Liver (tissue), 9 donors: ENCODE data around the gene ELF4. TPM values are rescaled to one million over a fixed set of nuclear protein-coding genes. Genes with fewer than 3 reads are reported as not detected.
A peak's percentile ranks its signal among the peaks of the same experiment; 100 is the strongest.

Experiments used
- DNase-seq: peaks from one replicate; pipeline ENCODE4 v3.0.0-alpha.2; 2017; ENCODE audit warnings: low spot score
- H3K27ac ChIP-seq, 2 donors: one replicate each; pipeline ENCODE4 v1.7.0; 2013; ENCODE audit warnings: inconsistent platforms in 2 of 2, low read length in 2 of 2, control low read depth in 1 of 2, low read depth in 1 of 2, mild to moderate bottlenecking in 1 of 2
- H3K27me3 ChIP-seq, 4 donors: one replicate each; pipeline versions ENCODE4 v1.6.1 to v1.7.0; 2013; ENCODE audit warnings: low read length in 3 of 4, inconsistent platforms in 1 of 4, mild to moderate bottlenecking in 1 of 4, moderate library complexity in 1 of 4; ENCODE audit not compliant: control insufficient read depth in 4 of 4, insufficient read depth in 4 of 4
- H3K36me3 ChIP-seq, 4 donors: one replicate each; pipeline versions ENCODE4 v1.6.1 to v1.7.0; 2013; ENCODE audit warnings: low read length in 3 of 4, mild to moderate bottlenecking in 3 of 4, low read depth in 1 of 4, moderate library complexity in 1 of 4; ENCODE audit not compliant: control insufficient read depth in 4 of 4, insufficient read depth in 3 of 4
- H3K4me1 ChIP-seq, 4 donors: one replicate each; pipeline versions ENCODE4 v1.6.1 to v1.7.0; 2013; ENCODE audit warnings: low read length in 3 of 4, mild to moderate bottlenecking in 3 of 4, moderate library complexity in 1 of 4; ENCODE audit not compliant: control insufficient read depth in 4 of 4, insufficient read depth in 4 of 4
- H3K4me3 ChIP-seq, 3 donors: one replicate each; pipeline versions ENCODE4 v1.6.1 to v1.7.0; 2013; ENCODE audit warnings: low read length in 3 of 3, control low read depth in 1 of 3, low read depth in 1 of 3, mild to moderate bottlenecking in 1 of 3
- H3K9ac ChIP-seq, 2 donors: one replicate each; pipeline ENCODE4 v1.7.0; 2013; ENCODE audit warnings: low read length in 2 of 2, mild to moderate bottlenecking in 2 of 2, moderate library complexity in 2 of 2, control low read depth in 1 of 2, low read depth in 1 of 2
- H3K9me3 ChIP-seq, 4 donors: one replicate each; pipeline versions ENCODE4 v1.6.1 to v1.7.0; 2013; ENCODE audit warnings: low read length in 3 of 4; ENCODE audit not compliant: control insufficient read depth in 4 of 4
- ATF3 ChIP-seq: IDR thresholded peaks from 2 replicates; pipeline ENCODE4 v1.6.1; 2016; ENCODE audit warnings: antibody characterized with exemption
- CTCF ChIP-seq: fragments of 150-350 bp; IDR thresholded peaks from 2 replicates; pipeline ENCODE4 v1.5.1; 2017; ENCODE audit warnings: improper control_type of control experiment, low read depth, low read length; ENCODE audit not compliant: missing input control
- EGR1 ChIP-seq, 2 donors: IDR thresholded peaks; 2 replicates each; pipeline ENCODE4 v1.6.1; 2016 to 2018; ENCODE audit warnings: antibody characterized with exemption in 2 of 2, low read depth in 2 of 2
- FOXA1 ChIP-seq: IDR thresholded peaks from 2 replicates; pipeline ENCODE4 v1.6.1; 2016; ENCODE audit warnings: antibody characterized with exemption
- FOXA2 ChIP-seq: IDR thresholded peaks from 2 replicates; pipeline ENCODE4 v1.6.1; 2016; ENCODE audit warnings: antibody characterized with exemption
- GABPA ChIP-seq, 2 donors: IDR thresholded peaks in 1 of 2; conservative IDR thresholded peaks in 1 of 2; 2 replicates each; pipeline ENCODE4 v1.6.1; 2016; ENCODE audit warnings: antibody characterized with exemption in 2 of 2, mild to moderate bottlenecking in 1 of 2, moderate library complexity in 1 of 2
- HNF4A ChIP-seq, 2 donors: conservative IDR thresholded peaks; 2 replicates each; pipeline ENCODE4 v1.6.1; 2016; ENCODE audit warnings: antibody characterized with exemption in 2 of 2, mild to moderate bottlenecking in 2 of 2
- HNF4G ChIP-seq: IDR thresholded peaks from 2 replicates; pipeline ENCODE4 v1.6.1; 2016; ENCODE audit warnings: antibody characterized with exemption
- JUND ChIP-seq, 2 donors: IDR thresholded peaks; 2 replicates each; pipeline ENCODE4 v1.6.1; 2016; ENCODE audit warnings: antibody characterized with exemption in 2 of 2
- MAX ChIP-seq: IDR thresholded peaks from 2 replicates; pipeline ENCODE4 v1.6.1; 2016; ENCODE audit warnings: antibody characterized with exemption
- NR2F2 ChIP-seq: IDR thresholded peaks from 2 replicates; pipeline ENCODE4 v1.6.1; 2016; ENCODE audit warnings: antibody characterized with exemption
- RAD21 ChIP-seq, 2 donors: IDR thresholded peaks; 2 replicates each; pipeline ENCODE4 v1.6.1; 2016; ENCODE audit warnings: antibody characterized with exemption in 2 of 2, mild to moderate bottlenecking in 2 of 2
- RXRA ChIP-seq, 2 donors: IDR thresholded peaks; 2 replicates each; pipeline ENCODE4 v1.6.1; 2017 to 2018; ENCODE audit warnings: antibody characterized with exemption in 2 of 2, mild to moderate bottlenecking in 1 of 2
- SP1 ChIP-seq: IDR thresholded peaks from 2 replicates; pipeline ENCODE4 v1.6.1; 2018; ENCODE audit warnings: antibody characterized with exemption, mild to moderate bottlenecking
- TAF1 ChIP-seq: conservative IDR thresholded peaks from 2 replicates; pipeline ENCODE4 v1.6.1; 2016; ENCODE audit warnings: antibody characterized with exemption, mild to moderate bottlenecking
- YY1 ChIP-seq: IDR thresholded peaks from 2 replicates; pipeline ENCODE4 v1.6.1; 2016; ENCODE audit warnings: antibody characterized with exemption, mild to moderate bottlenecking
- ZBTB33 ChIP-seq: IDR thresholded peaks from 2 replicates; pipeline ENCODE4 v1.6.1; 2016; ENCODE audit warnings: antibody characterized with exemption
- WGBS: extraction: QIAGEN DNeasy Blood & Tissue Kit; methylation state at CpG from one replicate; pipeline ENCODE4 v1.1.7; 2013; 5-methylcytosine and 5-hydroxymethylcytosine counted together
- polyA plus RNA-seq, 2 donors: library from polyadenylated mRNA; stranded (reverse) in 1 of 2; unstranded in 1 of 2; fragments of 200-250 nt in 1 of 2; fragments of >200 nt in 1 of 2; fragmentation: Nextera tagmentation in 1 of 2; extraction: Ambion mirVana in 1 of 2; gene quantifications; one replicate each; pipeline versions ENCODE4 v1.2.1 to v1.2.3, GENCODE V29; 2013 to 2015
- total RNA-seq, 2 donors: library from RNA; depleted of rRNA; stranded (reverse); fragments of >200 nt; gene quantifications; one replicate each; pipeline ENCODE4 v1.2.3, GENCODE V29; 2014
- TF ChIP-seq, protein P1 (sequence below): IDR thresholded peaks from 2 replicates; pipeline ENCODE4 v1.6.1; 2016; ENCODE audit warnings: antibody characterized with exemption, mild to moderate bottlenecking
- donor health status: healthy.
- donor health status: healthy.
- donor health status: healthy.
- donor health status: healthy.
- donor health status: healthy.

The ELF4 gene
- total RNA-seq: 1 to 10 TPM; 1.6 to 4.7 TPM
- 1 to 10 TPM in 1 of 2 donors, under 1 TPM in 1; 0.35 to 1.3 TPM for polyA plus RNA-seq

DNA sequence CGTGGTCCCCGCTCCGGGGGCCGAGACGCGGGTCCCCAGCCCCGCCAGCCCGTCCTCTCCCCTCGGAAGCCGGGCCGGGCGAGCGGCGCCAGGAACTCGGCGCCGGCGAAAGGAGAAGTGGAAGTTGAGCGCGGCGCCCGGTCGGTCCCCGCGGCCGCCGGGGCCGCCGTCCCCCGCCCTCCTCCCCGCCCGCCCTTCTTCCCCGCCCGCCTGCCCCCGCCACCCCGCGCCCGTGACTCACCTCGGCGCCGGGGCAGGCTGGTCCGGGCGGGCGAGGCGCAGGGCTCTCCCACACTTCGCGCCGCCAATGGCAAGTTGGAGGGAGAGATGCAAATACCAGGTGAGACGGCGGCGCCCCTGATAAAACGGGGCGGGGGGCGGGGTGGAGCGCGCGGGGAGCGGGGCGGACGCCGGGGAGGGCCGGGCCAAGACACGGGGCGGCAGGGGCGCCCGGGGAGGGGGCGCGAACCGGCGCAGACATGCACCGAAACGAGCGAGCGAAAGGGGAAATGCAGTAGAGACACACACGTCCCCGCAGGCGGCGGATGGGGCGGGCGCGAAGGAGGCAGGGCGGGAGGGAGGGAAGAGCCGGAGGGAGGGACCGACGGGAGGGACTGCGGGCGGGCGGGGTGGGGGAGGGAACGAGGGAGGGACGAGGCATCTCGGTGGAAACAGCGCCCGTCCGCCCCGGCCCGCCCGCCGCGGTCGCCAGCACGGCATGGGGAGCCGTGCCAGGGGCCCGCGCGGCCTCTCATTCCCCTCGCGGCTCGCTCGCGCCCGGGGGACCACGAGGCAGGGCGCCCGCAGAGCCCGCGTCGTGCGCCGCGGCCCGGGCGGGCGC lies at the start of gene ELF4:
Gene ELF4 (minus strand): TSS at position 119 of the 841 bp plus-strand sequence. CDS start 29,167 bp downstream, outside the sequence.
- 2% methylated on average over 105 of the region's 123 CpGs for WGBS
- peak; percentile 39 for DNase-seq
- H3K4me3 ChIP-seq: peak within 1 kb of the TSS in 2 of 3 donors; percentile 46 to 56
- H3K27ac ChIP-seq: peak within 1 kb of the TSS; percentile 56 to 57
- peaks cover 0 to 4% (median 0%) of the 10 kb centered on the region in 4 donors for H3K4me1 ChIP-seq
- TF ChIP-seq RXRA (IDR thresholded peaks at IDR 0.05) (no peak), FOXA2 (no peak), GABPA (IDR thresholded peaks at IDR 0.05 in 1 of 2, conservative IDR thresholded peaks at IDR 0.05 in 1 of 2) (no peak), MAX (no peak), NR2F2 (no peak), EGR1 (IDR thresholded peaks at IDR 0.05; ENCODE audit: low read depth in 2 of 2) (no peak), ZBTB33 (no peak)
- H3K27me3 ChIP-seq: no peaks in the 10 kb centered on the region
- no peaks in the 10 kb centered on the region for H3K9me3 ChIP-seq
- H3K36me3 ChIP-seq: no peaks in the 10 kb centered on the region
- no peak within 1 kb of the TSS for H3K9ac ChIP-seq

- WGBS: 35% methylated on average over 4 of the region's 4 CpGs
- H3K36me3 ChIP-seq: peaks cover 0 to 2% (median 0%) of the 10 kb centered on the region in 4 donors
- no peak overlapping the region for H3K4me3 ChIP-seq
- DNase-seq: no peak
- TF ChIP-seq JUND (IDR thresholded peaks at IDR 0.05) (no peak), HNF4A (conservative IDR thresholded peaks at IDR 0.05) (no peak), CTCF (no peak), TAF1 (no peak), GABPA (IDR thresholded peaks at IDR 0.05 in 1 of 2, conservative IDR thresholded peaks at IDR 0.05 in 1 of 2) (no peak), HNF4G (no peak), RAD21 (IDR thresholded peaks at IDR 0.05) (no peak), YY1 (no peak), SP1 (no peak), FOXA1 (no peak), RXRA (IDR thresholded peaks at IDR 0.05) (no peak), ATF3 (no peak), EGR1 (IDR thresholded peaks at IDR 0.05; ENCODE audit: low read depth in 2 of 2) (no peak), NR2F2 (no peak), ZBTB33 (no peak)
- TF ChIP-seq, protein P1, sequence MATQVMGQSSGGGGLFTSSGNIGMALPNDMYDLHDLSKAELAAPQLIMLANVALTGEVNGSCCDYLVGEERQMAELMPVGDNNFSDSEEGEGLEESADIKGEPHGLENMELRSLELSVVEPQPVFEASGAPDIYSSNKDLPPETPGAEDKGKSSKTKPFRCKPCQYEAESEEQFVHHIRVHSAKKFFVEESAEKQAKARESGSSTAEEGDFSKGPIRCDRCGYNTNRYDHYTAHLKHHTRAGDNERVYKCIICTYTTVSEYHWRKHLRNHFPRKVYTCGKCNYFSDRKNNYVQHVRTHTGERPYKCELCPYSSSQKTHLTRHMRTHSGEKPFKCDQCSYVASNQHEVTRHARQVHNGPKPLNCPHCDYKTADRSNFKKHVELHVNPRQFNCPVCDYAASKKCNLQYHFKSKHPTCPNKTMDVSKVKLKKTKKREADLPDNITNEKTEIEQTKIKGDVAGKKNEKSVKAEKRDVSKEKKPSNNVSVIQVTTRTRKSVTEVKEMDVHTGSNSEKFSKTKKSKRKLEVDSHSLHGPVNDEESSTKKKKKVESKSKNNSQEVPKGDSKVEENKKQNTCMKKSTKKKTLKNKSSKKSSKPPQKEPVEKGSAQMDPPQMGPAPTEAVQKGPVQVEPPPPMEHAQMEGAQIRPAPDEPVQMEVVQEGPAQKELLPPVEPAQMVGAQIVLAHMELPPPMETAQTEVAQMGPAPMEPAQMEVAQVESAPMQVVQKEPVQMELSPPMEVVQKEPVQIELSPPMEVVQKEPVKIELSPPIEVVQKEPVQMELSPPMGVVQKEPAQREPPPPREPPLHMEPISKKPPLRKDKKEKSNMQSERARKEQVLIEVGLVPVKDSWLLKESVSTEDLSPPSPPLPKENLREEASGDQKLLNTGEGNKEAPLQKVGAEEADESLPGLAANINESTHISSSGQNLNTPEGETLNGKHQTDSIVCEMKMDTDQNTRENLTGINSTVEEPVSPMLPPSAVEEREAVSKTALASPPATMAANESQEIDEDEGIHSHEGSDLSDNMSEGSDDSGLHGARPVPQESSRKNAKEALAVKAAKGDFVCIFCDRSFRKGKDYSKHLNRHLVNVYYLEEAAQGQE: no peak
- H3K27me3 ChIP-seq: no peaks in the 10 kb centered on the region
- peaks cover 4 to 17% (median 12%) of the 10 kb centered on the region in 4 donors for H3K4me1 ChIP-seq
- H3K9me3 ChIP-seq: no peaks in the 10 kb centered on the region
- no peak overlapping the region for H3K9ac ChIP-seq
- H3K27ac ChIP-seq: no peak overlapping the region
Observed at GRCh38 chrX:130159776-130160175, 49.5 kb upstream of the ELF4 start.
